Gastrocnemius medialis (tissue), 4 donors: Measurements from ENCODE around the gene SLC7A4. TPM values are rescaled to one million over a fixed set of nuclear protein-coding genes. Genes with fewer than 3 reads are reported as not detected.
"Not testable (repeated sequence)": the region's sequence is repeated elsewhere in the genome, so short reads cannot be mapped to it uniquely, and the experiment has no call there.

Source experiments
- ATAC-seq, 2 donors: fragments of 150-250 bp; one replicate each; pipeline ENCODE4 v1.9.1; 2016
- DNase-seq, 2 donors: peaks; one replicate each; pipeline ENCODE4 v3.0.0-alpha.2; 2019
- H3K27ac ChIP-seq, 4 donors: fragments of 200-600 bp; sonication (generic); 1 replicate in 1 of 4; 2 replicates in 3 of 4; pipeline ENCODE4 v1.5.1; 2016 to 2018; ENCODE audit warnings: mild to moderate bottlenecking in 2 of 4, moderate library complexity in 1 of 4
- H3K27me3 ChIP-seq, 3 donors: fragments of 200-600 bp; sonication (generic) in 2 of 3; 1 replicate in 1 of 3; 2 replicates in 2 of 3; pipeline versions ENCODE4 v1.5.1 to v1.6.0; 2016 to 2019; ENCODE audit warnings: mild to moderate bottlenecking in 1 of 3, moderate library complexity in 1 of 3
- H3K36me3 ChIP-seq, 2 donors: fragments of 200-600 bp; sonication (generic) in 1 of 2; one replicate each; pipeline ENCODE4 v1.5.1; 2017 to 2018
- H3K4me1 ChIP-seq, 2 donors: fragments of 200-600 bp; sonication (generic) in 1 of 2; one replicate each; pipeline ENCODE4 v1.5.1; 2016 to 2017; ENCODE audit warnings: mild to moderate bottlenecking in 2 of 2
- H3K4me3 ChIP-seq, 4 donors: fragments of 200-600 bp; sonication (generic) in 3 of 4; 1 replicate in 1 of 4; 2 replicates in 3 of 4; pipeline ENCODE4 v1.5.1; 2016 to 2019; ENCODE audit warnings: mild to moderate bottlenecking in 2 of 4
- H3K9me3 ChIP-seq, 3 donors: fragments of 200-600 bp; sonication (generic) in 2 of 3; 1 replicate in 1 of 3; 2 replicates in 2 of 3; pipeline ENCODE4 v1.5.1; 2016 to 2019
- CTCF ChIP-seq, 5 experiments: fragments of 450-650 bp in 3 of 5; fragments of 200-600 bp in 2 of 5; sonication (generic) in 2 of 5; IDR thresholded peaks in 4 of 5; conservative IDR thresholded peaks in 1 of 5; 1 replicate in 4 of 5; 2 replicates in 1 of 5; pipeline ENCODE4 v1.5.1; 2016 to 2019; ENCODE audit warnings: antibody characterized with exemption in 5 of 5, mild to moderate bottlenecking in 3 of 5, moderate library complexity in 3 of 5
- POLR2A ChIP-seq, 2 donors: fragments of 450-650 bp; IDR thresholded peaks; one replicate each; pipeline ENCODE4 v1.6.1; 2017; ENCODE audit warnings: antibody characterized with exemption in 2 of 2, mild to moderate bottlenecking in 2 of 2, moderate library complexity in 2 of 2
- in situ Hi-C, 4 donors: fragments of 200-750 bp; cut with MboI; loops; one replicate each; pipeline versions ENCODE4 v1.15.0 to v1.8.0; 2017; ENCODE audit warnings: low sequenced_read_pairs in 4 of 4
- intact Hi-C: fragments of 100-400 bp; cut with DNase I; formaldehyde crosslinking; loops from one replicate; pipeline ENCODE4 v1.15.1; 2023; ENCODE audit warnings: low total_unique reads
- total RNA-seq, 4 donors: library from RNA; depleted of rRNA; stranded (reverse); fragments of >200 nt; gene quantifications; one replicate each; pipeline versions ENCODE4 v1.1.0 to v1.2.3, GENCODE V29; 2016

SLC7A4 gene
- total RNA-seq, 4 donors from 2014 or later: not detected

- in situ Hi-C loops: no loop called here
- TF ChIP-seq POLR2A (IDR thresholded peaks at IDR 0.05) (no peak), CTCF (IDR thresholded peaks at IDR 0.05 in 4 of 5, conservative IDR thresholded peaks at IDR 0.05 in 1 of 5) (no peak)
- Histone ChIP-seq H3K27ac (no peak overlapping the region), H3K27me3 (no peaks in the 10 kb centered on the region), H3K4me3 (no peak overlapping the region), H3K9me3 (no peaks in the 10 kb centered on the region), H3K36me3 (no peaks in the 10 kb centered on the region), H3K4me1 (no peaks in the 10 kb centered on the region)
- no peak for DNase-seq
- ATAC-seq: no peak
- intact Hi-C loops: no loop called here
Measured at GRCh38 chr22:21068681-21069276, 36.4 kb upstream of the SLC7A4 start.

- no peaks in the 10 kb centered on the region for H3K27me3 ChIP-seq
- TF ChIP-seq CTCF (IDR thresholded peaks at IDR 0.05 in 4 of 5, conservative IDR thresholded peaks at IDR 0.05 in 1 of 5) (no peak), POLR2A (IDR thresholded peaks at IDR 0.05) (no peak)
- H3K36me3 ChIP-seq: no peaks in the 10 kb centered on the region
- in situ Hi-C loops: no loop called here
- ATAC-seq (no peak), DNase-seq (no peak)
- H3K4me3 ChIP-seq: no peak overlapping the region
- H3K9me3 ChIP-seq: no peaks in the 10 kb centered on the region
- intact Hi-C loops: no loop called here
- no peak overlapping the region for H3K27ac ChIP-seq
- H3K4me1 ChIP-seq: no peaks in the 10 kb centered on the region
Measured at GRCh38 chr22:21067901-21068680, 35.7 kb upstream of the SLC7A4 start.

GRCh38 chr22:21067075-21067900 lies 34.9 kb upstream of the SLC7A4 start:
- Histone ChIP-seq H3K36me3 (no peaks in the 10 kb centered on the region), H3K4me1 (no peaks in the 10 kb centered on the region), H3K27me3 (no peaks in the 10 kb centered on the region), H3K9me3 (no peaks in the 10 kb centered on the region), H3K27ac (no peak overlapping the region), H3K4me3 (no peak overlapping the region)
- ATAC-seq (no peak), DNase-seq (no peak)
- TF ChIP-seq POLR2A (IDR thresholded peaks at IDR 0.05): no peak
- no peak for TF ChIP-seq CTCF (IDR thresholded peaks at IDR 0.05 in 4 of 5, conservative IDR thresholded peaks at IDR 0.05 in 1 of 5)
- intact Hi-C loops: no loop called here
- in situ Hi-C loops: no loop called here

- Histone ChIP-seq H3K36me3 (no peaks in the 10 kb centered on the region), H3K4me3 (no peak overlapping the region), H3K27ac (no peak overlapping the region), H3K9me3 (no peaks in the 10 kb centered on the region), H3K4me1 (no peaks in the 10 kb centered on the region), H3K27me3 (no peaks in the 10 kb centered on the region)
- ATAC-seq: no peak
- intact Hi-C loops: no loop called here
- TF ChIP-seq CTCF (IDR thresholded peaks at IDR 0.05 in 4 of 5, conservative IDR thresholded peaks at IDR 0.05 in 1 of 5): no peak
- TF ChIP-seq POLR2A (IDR thresholded peaks at IDR 0.05): no peak
- DNase-seq: no peak
- in situ Hi-C loops: no loop called here
Measured at GRCh38 chr22:21064917-21065864, 32.8 kb upstream of the SLC7A4 start.

GRCh38 chr22:21064425-21064824 lies 32.1 kb upstream of the SLC7A4 start:
- H3K4me1 ChIP-seq, H3K27ac ChIP-seq, H3K9me3 ChIP-seq, H3K27me3 ChIP-seq, intact Hi-C loops, in situ Hi-C loops, DNase-seq, H3K36me3 ChIP-seq, ATAC-seq, H3K4me3 ChIP-seq: not testable (repeated sequence)

GRCh38 chr22:21061660-21062321 lies 29.4 kb upstream of the SLC7A4 start:
- not testable (repeated sequence) for H3K27ac ChIP-seq

More at GRCh38 chr22:21061660-21062321, 29.4 kb upstream of the SLC7A4 start:
- ATAC-seq, in situ Hi-C loops, DNase-seq, H3K36me3 ChIP-seq, H3K4me1 ChIP-seq, intact Hi-C loops, H3K9me3 ChIP-seq, H3K4me3 ChIP-seq, H3K27me3 ChIP-seq: not testable (repeated sequence)
